HG02678 (cell line): ENCODE data around the gene VDR.
"Not testable (repeated sequence)": the region's sequence is repeated elsewhere in the genome, so short reads cannot be mapped to it uniquely, and the experiment has no call there.

Source experiments
- ATAC-seq: cut with Tn5 transposase; IDR thresholded peaks from one replicate; pipeline ENCODE4 v1.9.1; 2021; ENCODE audit warnings: mild to moderate bottlenecking, moderate library complexity; ENCODE audit not compliant: unreplicated experiment

The VDR gene

GRCh38 chr12:47851303-47851952, 53.4 kb downstream of the VDR start:
- ATAC-seq = no peak

GRCh38 chr12:47850153-47851084, 54.4 kb downstream of the VDR start:
- ATAC-seq = no peak

GRCh38 chr12:47849261-47849660, 55.5 kb downstream of the VDR start:
- no peak for ATAC-seq

- ATAC-seq = no peak
These were observed 55.9 kb downstream of the VDR start for GRCh38 chr12:47848853-47849252.

GRCh38 chr12:47846294-47846996, 58.3 kb downstream of the VDR start:
- no peak for ATAC-seq

GRCh38 chr12:47845081-47845480, 59.7 kb downstream of the VDR start:
- no peak for ATAC-seq

GRCh38 chr12:47844264-47845019, 60.4 kb downstream of the VDR start:
- no peak for ATAC-seq

- no peak for ATAC-seq
These were observed 61.4 kb downstream of the VDR start for GRCh38 chr12:47843226-47843980.

- not testable (repeated sequence) for ATAC-seq
These were observed 62.3 kb downstream of the VDR start for GRCh38 chr12:47842543-47842942.

- ATAC-seq = no peak
These were observed 62.9 kb downstream of the VDR start for GRCh38 chr12:47841910-47842309.

- no peak for ATAC-seq
These were observed 63.3 kb downstream of the VDR start for GRCh38 chr12:47841501-47841900.

- ATAC-seq = no peak
These were observed 64.2 kb downstream of the VDR start for GRCh38 chr12:47840571-47840970.

GRCh38 chr12:47839214-47839876, 65.4 kb downstream of the VDR start:
- ATAC-seq = no peak

- ATAC-seq = no peak
These were observed 66.4 kb downstream of the VDR start for GRCh38 chr12:47838286-47838931.

GRCh38 chr12:47837190-47838171, 67.3 kb downstream of the VDR start:
- no peak for ATAC-seq

- no peak for ATAC-seq
These were observed 69.0 kb downstream of the VDR start for GRCh38 chr12:47835831-47836155.

GRCh38 chr12:47835006-47835830, 69.6 kb downstream of the VDR start:
- no peak for ATAC-seq
